Coronary artery (tissue), 2 donors: ENCODE data around the gene FXYD3.
A peak's percentile ranks its signal among the peaks of the same experiment; 100 is the strongest.

Experiments
- DNase-seq: peaks from one replicate; pipeline ENCODE4 v3.0.0-alpha.2; 2017; ENCODE audit warnings: low spot score
- H3K27ac ChIP-seq, 2 donors: fragments of 200-600 bp; sonication (generic); one replicate each; pipeline ENCODE4 v1.5.1; 2016 to 2019
- H3K4me3 ChIP-seq: fragments of 200-600 bp; sonication (generic); 2 replicates; pipeline ENCODE4 v1.5.1; 2016; ENCODE audit warnings: mild to moderate bottlenecking, moderate library complexity
- CTCF ChIP-seq: fragments of 200-600 bp; sonication (generic); IDR thresholded peaks from one replicate; pipeline ENCODE4 v1.5.1; 2019; ENCODE audit warnings: antibody characterized with exemption

Gene FXYD3

GRCh38 chr19:35115177-35115951 is at the start of gene FXYD3:
Gene FXYD3 (plus strand): TSS chr19:35115823. CDS start chr19:35119377, 3,554 bp downstream.
- no peak for TF ChIP-seq CTCF
- Histone ChIP-seq H3K27ac (peak within 1 kb of the TSS in 1 of 2 donors; percentile 54), H3K4me3 (peak within 1 kb of the TSS; percentile 64)
- DNase-seq, result no peak

GRCh38 chr19:35066121-35066520 is 49.5 kb upstream of the FXYD3 start:
- H3K27ac ChIP-seq, result no peak overlapping the region
- DNase-seq, result no peak
- TF ChIP-seq CTCF, result no peak
- no peak overlapping the region for H3K4me3 ChIP-seq

- no peak overlapping the region for H3K27ac ChIP-seq
- peak; percentile 86 for DNase-seq
- peak; percentile 85 for TF ChIP-seq CTCF
- no peak overlapping the region for H3K4me3 ChIP-seq
Observed at GRCh38 chr19:35066691-35067563, 48.7 kb upstream of the FXYD3 start.

GRCh38 chr19:35068941-35069634 is 46.5 kb upstream of the FXYD3 start:
- no peak overlapping the region for H3K4me3 ChIP-seq
- TF ChIP-seq CTCF, result no peak
- H3K27ac ChIP-seq, result no peak overlapping the region
- no peak for DNase-seq

GRCh38 chr19:35069696-35070095 is 45.9 kb upstream of the FXYD3 start:
- TF ChIP-seq CTCF, result no peak
- no peak for DNase-seq

GRCh38 chr19:35070471-35070870 is 45.2 kb upstream of the FXYD3 start:
- no peak for DNase-seq
- Histone ChIP-seq H3K27ac (no peak overlapping the region), H3K4me3 (no peak overlapping the region)
- no peak for TF ChIP-seq CTCF

More at GRCh38 chr19:35069696-35070095, 45.9 kb upstream of the FXYD3 start:
- Histone ChIP-seq H3K4me3 (no peak overlapping the region), H3K27ac (no peak overlapping the region)
